Glomerular visceral epithelial cell (primary cell): ENCODE measurements around the gene ABI3.

Source experiments
- DNase-seq: peaks from one replicate; pipeline ENCODE4 v3.0.0-alpha.2; 2016; ENCODE audit errors: extremely low spot score

ABI3 gene

DNA sequence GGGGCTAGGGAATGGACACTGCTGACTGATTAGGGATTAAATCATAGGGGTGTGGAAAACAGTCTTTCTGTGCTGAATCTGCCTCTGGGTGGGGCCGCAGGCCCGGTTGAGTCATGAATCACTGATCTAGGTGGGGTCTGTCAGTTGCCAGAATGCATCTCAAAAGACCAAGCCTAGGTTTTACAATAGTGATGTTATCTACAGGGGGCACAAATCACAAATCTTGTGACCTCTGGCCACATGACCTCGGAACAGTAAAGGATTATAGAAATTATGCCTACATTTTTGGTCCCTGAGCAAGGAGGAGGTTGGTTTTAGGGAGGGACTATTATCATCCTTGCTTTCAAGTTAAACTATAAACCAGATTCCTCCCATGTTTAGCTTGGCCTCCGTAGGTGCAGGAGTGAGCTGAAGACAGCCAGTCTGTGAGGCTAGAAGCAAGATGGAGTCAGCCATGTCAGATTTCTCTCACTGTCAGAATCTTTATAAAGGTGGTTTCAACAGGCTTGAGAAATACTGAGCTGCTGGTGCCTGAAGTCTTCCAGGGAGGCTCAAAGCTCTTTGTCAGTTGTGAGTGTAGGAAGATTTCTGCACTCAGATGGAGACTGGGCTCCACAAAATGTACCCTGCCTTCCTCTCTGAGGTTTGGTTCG lies 13.0 kb upstream of the ABI3 start:
- peak; percentile 61 for DNase-seq

DNA sequence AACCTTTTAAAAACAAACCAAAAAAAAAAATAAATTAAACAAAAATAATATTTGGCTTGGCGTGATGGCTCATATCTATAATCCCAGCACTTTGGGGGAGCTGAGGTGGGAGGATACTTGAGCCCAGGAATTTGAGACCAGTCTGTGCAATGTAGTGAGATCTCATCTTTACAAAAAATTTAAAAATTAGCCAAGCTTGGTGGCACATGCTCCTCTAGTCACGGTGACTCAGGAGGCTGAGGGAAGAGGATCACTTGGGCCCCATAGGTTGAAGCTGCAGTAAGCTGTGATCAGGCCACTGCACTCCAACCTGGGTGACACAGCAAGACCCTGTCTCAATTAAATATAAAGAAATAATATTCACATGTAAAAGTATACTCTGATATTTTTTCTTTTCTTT lies 12.3 kb upstream of the ABI3 start:
- DNase-seq = peak; percentile 22

DNA sequence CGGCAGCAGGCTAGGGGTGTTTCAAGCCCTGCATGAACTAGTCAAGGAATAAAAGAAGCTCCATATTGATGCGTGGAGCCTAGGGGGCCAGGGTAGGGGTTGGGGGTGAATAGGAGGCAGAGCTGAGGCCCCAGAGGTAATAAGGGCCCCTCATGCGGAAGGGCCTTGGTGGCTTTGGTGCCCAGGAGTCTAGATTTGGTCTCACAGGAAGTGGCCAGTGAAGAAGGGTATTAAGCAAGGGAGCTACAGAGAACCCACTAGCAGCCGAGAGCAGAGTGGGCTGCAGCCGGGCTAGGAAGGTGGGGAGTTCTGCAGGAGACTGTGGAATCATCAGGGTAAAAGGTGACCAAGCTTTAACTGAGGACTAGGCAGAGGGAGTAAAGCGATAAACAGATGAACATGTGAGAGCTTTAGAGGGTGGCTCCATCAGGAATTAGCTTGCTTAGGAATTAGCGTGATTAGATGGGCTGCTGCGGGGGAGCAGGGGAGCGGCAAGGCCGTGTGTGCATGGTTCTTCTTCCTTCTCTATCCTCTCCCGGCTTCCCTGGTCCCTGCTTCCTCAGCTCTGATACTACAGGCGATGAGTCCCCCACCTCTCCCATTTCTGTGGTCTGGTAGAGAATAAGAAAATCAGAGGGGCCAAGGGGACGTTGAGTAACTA lies 10.0 kb upstream of the ABI3 start:
- DNase-seq = no peak

DNA sequence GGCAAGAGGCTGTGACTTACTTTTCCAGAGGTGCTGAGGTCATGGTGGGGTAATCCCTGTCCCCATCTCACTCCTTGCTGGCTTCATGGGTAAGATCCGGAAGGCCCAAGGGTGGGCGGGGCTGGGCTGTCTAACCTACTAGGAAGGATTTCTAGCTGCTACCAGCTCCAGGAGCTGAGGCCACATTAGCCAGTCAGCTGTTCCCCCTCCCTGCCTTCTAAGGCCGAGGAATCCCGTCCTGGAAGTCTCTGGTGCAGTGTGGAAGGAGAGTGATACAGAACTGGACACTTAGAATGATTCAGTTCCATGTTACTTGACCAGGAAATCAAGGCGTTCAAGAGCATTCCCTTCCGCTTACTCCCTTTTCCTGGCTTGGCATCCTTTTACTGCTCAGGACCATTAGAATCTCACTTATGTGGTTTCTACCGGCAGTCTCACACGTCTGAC lies 9.0 kb upstream of the ABI3 start:
- peak; percentile 28 for DNase-seq

DNA sequence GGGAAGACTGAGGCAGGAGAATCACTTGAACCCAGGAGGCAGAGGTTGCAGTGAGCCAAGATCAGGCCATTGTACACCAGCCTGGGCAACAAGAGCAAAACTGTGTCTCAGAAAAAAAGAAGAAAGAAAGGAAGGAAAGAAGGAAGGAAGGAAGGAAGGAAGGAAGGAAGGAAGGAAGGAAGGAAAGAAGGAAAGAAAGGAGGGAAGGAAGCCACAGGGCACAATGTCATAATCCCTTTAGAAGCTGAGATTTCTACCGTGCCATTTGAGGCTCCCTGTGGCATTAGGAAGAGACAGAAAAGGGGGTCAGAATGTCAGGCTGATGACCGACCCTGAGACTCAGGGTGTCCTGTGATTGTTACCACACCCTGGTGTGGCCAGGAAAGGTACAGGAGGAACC lies 6.7 kb upstream of the ABI3 start:
- no peak for DNase-seq

DNA sequence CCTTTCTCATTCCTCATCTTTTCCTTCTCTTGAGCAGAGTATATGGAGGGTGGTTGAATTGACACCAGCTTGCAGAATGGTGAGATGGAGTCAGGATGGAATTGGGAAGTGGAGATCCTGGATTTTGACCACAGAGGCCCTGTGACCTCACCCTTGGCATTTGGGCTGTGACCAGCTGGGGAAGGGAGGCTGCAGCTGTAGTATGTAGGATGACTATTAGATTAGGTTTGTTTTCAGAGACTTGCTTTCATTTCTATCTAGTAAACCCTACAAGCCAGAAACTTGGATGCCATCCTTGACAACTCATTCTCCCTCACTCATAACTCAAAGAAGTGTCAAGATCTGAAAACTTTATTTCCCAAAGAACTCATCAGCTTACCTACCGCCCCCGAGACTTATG lies 6.0 kb upstream of the ABI3 start:
- no peak for DNase-seq

DNA sequence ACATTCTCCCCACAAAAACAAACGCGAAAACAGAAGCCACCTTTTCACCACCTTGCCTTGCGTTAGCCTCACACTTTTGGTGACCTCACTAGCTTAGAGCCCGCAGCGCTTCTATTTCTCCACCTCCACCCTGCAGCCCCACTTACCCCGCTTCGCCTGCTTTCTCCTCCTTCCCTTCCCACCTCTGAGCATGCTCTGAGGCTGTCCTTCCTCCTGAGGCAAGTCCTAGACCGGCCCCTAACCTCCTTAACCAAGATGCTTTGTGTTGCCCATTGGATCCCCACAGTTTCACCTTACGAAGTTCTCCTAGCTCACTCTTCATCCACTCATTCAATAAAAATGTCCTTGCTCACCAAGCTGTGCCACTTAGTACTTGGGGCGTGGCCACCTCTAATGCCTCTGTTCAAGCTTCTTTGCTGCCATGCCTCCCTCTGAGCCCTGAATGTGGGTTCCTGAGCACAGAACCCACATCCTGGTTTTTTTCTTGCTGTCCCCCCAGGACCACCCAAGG lies 1.4 kb upstream of the ABI3 start:
- no peak for DNase-seq

DNA sequence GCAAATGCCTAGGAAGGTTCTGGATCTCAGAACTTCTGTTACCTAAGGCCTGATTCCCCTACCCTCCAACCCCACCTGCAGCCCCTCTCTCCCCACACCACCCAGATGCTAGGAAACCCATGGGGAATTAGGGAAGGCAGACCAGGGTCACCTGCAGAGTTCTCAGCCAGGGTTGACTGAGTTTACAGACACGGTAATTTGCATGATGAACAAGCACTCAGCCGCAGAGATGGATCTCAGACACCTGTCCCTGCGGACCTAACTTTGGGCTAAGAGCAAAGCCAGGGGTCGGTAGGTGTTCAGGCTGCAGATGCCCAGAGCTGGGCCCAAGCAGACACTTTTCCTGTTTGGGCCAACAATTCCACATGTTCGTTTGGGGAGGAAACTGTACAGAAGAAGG lies 2.9 kb downstream of the ABI3 start:
- DNase-seq = no peak

DNA sequence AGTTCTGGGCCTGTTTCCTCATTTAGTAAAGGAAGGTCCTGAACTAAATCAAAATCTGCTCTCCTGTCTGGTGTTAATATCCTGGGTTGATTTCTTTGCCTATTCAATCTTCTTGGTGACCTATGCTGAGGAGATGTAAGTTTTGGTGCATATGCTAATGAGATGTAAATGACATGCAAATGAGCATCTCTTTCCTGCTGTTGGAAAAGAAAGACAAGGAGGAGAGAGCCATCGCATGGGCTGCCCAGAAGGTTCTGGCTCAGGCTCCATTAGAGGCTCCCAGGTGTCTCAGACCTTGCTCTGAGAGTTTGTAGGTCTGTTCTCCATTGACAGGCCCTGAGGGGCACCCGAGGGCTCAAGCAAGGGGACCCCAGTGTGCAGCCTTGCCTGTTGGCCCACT lies 3.3 kb downstream of the ABI3 start:
- DNase-seq = no peak

DNA sequence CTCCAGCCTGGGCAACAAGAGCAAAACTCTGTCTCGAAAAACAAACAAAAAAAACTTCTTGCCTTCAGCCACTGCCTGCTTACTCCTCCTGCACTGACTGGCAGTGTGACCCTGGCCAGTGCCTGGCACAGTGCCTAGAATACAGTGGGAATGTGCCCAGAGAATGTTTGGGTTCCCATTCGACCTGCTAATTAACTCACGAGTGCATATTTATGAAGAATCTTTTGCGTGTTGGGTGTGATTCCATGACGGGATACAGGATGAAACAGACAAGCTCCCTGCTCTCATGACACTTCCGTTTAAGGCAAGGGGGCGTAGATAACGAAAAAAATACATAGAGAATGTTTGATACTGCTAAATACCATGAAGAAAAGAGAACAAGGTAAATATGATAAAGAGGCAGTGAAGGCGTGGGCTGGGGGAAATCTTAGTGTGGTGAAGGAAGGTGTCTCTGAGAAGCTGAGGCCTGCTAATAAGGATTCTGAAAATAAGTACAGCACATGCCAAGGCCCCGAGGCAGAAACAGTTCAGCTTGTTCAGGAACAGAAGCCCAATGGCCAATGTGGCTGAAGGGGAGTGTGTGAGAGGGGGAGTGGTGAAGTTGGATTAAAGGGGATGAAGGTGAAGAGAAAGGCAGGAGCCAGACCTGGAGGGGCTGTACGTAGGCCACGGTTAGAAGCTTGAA lies 4.3 kb downstream of the ABI3 start:
- DNase-seq = no peak

DNA sequence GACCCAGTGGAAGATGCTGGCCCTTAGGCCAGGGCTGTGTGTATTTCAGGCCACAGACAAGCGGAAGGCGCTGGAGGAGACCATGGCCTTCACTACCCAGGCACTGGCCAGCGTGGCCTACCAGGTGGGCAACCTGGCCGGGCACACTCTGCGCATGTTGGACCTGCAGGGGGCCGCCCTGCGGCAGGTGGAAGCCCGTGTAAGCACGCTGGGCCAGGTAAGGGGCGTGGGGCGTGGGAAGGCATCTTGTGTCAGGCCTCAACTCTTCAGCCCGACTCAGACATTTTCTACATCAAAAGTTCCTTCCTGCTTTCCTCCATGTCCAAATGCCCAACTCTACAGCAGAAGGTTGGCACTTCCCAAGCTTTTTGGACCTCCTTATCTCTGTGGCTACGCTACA lies 6.0 kb downstream of the ABI3 start:
- no peak for DNase-seq

DNA sequence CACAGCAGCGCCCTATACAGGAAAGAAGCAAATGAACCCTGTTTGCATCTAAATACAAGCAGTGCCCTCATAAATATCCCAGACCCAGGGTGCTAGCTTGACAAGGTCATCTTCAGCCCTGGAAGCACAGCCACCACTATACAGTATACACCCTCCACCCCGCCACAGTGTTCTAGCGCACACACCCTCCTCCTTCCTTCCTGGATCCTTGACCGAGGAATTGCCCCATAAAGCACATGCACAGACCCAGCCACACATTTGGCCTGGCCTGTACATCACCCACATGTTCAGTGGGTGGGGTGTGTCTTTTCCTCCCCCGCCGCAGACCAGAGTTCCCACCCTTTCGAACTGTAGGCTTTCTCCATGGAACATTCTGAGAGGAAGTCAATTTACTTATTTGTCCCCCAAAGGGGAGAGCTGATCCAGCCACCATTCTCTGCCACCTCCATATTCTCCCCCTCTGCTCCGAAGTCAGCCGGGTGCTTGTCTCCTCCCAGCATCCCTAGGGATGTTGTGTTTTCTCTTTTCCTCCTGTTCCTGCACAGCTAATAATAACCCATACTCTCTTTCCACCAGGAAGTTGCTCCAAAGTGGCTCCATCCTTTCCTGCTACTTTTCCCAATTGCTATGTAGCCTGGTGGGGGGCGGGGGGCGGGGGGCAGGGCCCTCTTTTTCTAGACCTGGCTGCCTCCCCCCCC lies 6.6 kb downstream of the ABI3 start:
- no peak for DNase-seq

DNA sequence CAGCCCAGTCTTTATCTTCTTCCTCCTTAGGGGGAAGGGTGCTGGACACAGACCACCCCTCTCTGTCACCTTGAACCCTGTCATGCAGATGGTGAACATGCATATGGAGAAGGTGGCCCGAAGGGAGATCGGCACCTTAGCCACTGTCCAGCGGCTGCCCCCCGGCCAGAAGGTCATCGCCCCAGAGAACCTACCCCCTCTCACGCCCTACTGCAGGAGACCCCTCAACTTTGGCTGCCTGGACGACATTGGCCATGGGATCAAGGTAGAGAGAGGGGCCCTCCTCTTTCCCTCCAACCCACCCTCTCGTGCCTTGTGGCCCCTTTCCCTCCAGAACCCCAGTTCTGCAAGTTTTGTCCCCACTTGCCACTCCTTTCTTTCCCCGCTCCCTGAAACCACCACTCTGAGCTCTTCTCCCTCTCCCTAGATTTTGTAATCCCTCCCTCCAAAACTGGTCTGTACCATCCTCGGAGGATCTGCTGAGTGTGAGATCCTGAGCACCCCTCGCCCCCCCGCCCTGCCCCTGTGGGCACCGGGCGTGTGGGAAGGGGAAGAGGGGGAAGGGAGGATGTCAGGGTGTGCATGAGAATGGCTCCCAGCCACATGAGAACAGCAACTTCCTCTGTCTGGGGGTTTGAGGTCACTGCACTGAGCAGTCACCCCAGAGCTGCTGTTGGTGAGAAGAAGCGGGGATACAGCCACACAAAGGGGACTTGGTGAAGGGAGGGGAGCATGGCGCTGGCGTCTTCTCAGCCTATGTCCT lies 7.3 kb downstream of the ABI3 start:
- no peak for DNase-seq

DNA sequence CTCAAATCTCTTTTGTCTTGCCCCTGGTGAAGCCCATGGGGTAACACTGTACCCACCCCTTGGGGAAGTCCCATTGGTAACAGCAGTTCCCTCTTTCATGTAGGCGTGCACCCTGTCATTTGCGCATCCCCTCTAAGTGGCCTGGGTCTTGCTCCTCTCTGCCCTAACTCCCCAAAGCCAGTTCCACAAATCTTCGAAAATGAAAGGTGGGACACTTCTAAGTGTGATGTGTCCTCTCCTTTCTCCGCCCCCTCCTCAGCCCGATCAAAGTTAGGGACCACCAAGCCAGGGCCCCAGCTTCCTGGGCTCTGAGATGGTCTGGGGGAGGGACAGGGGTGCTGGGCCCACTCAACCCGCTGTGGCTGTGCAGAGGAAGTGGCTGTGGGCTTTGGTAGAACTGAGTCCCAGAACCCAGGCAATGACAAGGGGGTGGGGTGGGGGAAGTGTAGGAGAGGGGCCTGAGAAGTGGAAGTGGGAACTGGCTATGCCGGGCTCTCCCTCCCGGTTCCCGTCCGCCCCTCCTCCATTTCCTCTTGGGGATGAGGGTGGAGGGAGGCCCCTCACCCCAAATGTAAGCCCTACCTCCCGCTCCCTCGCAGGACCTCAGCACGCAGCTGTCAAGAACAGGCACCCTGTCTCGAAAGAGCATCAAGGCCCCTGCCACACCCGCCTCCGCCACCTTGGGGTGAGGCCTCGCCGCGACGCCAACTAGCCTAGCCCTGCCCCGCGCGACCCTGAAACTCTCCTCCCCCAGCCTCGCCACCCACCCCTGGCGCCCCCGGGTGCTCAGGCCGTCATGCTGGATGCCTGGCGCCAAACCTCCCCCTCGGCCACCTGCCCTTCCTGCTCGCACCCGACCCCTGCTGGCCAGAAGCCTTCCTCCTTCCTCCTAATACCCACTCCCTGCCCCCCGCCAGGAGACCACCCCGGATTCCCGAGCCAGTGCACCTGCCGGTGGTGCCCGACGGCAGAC lies 8.7 kb downstream of the ABI3 start:
- DNase-seq = no peak

DNA sequence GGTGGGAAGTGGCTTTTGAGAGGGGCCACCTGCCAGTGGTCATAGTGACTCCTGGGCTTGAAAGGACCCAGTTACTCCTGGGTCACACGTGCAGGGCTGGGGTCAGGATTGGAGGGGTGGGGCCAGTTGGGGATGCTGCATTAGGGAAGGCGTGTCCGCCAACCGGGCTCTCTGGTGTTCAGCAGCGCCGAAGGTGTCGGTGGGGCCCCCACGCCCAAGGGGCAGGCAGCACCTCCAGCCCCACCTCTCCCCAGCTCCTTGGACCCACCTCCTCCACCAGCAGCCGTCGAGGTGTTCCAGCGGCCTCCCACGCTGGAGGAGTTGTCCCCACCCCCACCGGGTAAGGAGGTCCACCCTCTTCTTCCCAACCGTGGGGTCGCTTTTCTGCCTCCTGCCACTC lies 9.5 kb downstream of the ABI3 start:
- no peak for DNase-seq

DNA sequence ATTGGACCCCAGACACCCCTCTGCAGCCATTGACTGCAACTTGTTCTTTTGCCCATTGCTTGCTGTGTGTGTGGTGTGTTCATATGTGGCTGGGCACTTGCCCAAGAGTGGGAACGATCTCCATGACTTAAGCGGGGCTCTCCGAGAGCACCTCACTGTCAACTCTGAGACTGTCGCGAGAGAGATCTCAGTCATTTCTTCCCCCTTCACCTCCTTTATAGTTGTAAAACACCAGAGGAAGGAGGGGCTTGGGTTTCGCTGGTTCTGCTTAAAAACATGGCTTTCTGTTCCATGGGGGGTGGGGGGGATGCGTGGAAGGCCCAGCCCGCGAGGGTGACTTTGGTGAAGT lies 12.6 kb downstream of the ABI3 start:
- DNase-seq = no peak

DNA sequence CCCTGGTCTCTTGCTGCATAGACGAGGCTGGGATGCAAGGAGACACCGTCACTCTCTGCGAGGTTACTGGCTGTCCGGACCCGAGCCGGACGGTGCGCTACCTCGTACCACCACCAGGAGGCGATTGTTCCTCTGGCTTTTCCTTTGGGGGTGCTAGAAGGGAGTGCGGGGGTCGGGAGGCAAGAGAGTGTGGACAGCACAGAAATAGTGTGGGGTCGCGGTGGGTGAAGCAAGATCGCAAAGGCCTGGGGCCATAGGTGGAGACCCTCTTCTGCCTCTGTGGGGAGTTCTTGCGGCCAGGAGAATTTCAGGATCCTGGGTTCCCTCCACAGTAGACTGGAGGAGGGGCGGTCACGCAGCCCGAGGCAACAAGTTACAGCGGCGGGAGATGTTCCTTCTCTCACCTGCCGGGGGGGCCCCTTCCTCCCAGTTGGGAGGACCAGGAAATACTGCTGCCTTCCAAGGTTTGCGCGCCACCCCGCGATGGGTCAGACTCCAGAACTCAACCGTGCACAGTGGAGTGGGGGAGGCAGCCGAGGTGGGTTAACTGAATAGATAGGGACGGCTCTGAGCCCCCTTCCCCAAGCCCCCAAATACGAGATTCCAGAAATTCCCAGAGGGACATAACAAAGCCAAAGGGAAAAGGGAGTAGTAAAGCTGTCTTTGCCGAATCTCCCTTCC lies 13.2 kb downstream of the ABI3 start:
- DNase-seq = peak; percentile 34

DNA sequence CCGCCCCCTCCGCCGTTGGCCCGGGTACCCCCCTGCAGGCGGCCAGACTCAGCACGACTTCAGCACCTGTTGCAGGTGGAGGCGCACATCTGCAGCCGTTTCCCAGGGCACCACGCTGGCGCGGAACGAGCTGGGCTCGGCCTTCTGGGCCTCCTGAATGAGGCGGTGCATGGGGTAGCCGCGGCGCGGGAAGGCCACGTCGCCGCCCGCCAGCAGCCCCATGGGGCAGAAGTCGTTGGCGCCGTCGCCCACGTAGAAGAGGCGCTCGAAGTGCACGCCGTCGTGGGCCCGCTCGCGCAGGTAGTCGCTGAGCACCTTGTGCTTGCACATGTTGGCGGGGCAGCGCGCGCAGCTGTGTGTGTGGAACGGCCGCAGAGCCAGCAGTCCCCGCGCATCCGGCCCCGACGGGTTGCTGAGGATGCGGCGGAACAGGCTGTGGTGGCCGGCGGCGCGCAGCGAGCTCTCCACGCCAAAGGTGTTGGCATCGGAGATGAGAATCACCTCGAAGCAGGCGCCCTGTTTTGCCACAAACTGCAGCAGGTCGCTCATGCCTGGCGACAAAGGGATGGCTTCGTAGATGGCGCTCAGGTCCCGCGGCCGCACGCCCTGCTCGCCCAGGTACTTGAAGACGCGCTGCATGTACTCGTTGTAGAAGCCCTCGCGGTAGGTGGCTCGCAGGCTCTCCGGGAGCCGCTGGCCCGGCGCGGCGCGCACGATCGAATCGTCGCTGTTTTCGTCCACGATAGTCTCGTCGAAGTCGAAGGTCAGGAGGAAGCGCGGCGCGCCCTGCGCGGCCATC lies 13.9 kb downstream of the ABI3 start:
- DNase-seq = no peak

DNA sequence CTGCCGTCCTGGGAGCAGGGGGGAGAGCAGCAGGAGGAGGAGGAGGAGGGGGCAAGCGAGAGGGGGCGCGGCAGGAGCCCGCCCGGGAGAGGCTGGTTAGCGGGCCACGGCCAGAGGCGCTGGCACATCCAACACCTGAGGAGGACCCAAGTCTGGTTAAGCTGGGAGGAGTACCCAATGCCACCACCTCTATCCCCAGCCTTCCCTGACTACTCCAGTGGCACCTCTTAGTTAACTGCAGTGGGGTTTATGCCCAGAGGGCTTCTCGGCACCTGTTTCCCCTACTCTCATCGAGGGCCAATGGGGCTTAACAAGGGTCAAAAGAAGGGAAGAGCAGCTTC lies 14.5 kb downstream of the ABI3 start:
- no peak for DNase-seq
